DMS53 (cell line): ENCODE measurements around the gene AHNAK2.

Source experiments
- DNase-seq: peaks from one replicate; lab custom pipeline; 2025; lab: John Stamatoyannopoulos, UW

Gene AHNAK2

GRCh38 chr14:104986487-104987164 lies 8.5 kb upstream of the AHNAK2 start:
- DNase-seq: no peak

- DNase-seq: peak; percentile 96
Observed at GRCh38 chr14:104985675-104986486, 7.7 kb upstream of the AHNAK2 start, which contains the start of gene CLBA1. TSS of gene CLBA1 (plus strand) at chr14:104985788. CDS start at chr14:104986432, 644 bp downstream.

GRCh38 chr14:104984056-104984894 lies 6.1 kb upstream of the AHNAK2 start:
- no peak for DNase-seq

- DNase-seq: no peak
Observed at GRCh38 chr14:104983231-104983721, 5.1 kb upstream of the AHNAK2 start.

- no peak for DNase-seq
Observed at GRCh38 chr14:104982548-104983230, 4.5 kb upstream of the AHNAK2 start.

- no peak for DNase-seq
Observed at GRCh38 chr14:104981699-104982541, 3.7 kb upstream of the AHNAK2 start.

GRCh38 chr14:104980611-104981531 lies 2.7 kb upstream of the AHNAK2 start:
- DNase-seq: no peak

- DNase-seq: peak; percentile 80
Observed at GRCh38 chr14:104979758-104980610, 1.8 kb upstream of the AHNAK2 start.

- DNase-seq: no peak
Observed at GRCh38 chr14:104978746-104979691, 845 bp upstream of the AHNAK2 start.

GRCh38 chr14:104977008-104977680 lies 1.0 kb downstream of the AHNAK2 start:
- DNase-seq: no peak

- peak; percentile 92 for DNase-seq
Observed at GRCh38 chr14:104976198-104977007, 1.8 kb downstream of the AHNAK2 start.

GRCh38 chr14:104975481-104976197 lies 2.5 kb downstream of the AHNAK2 start:
- peak; percentile 24 for DNase-seq

GRCh38 chr14:104974665-104975390 lies 3.3 kb downstream of the AHNAK2 start:
- no peak for DNase-seq

GRCh38 chr14:104974146-104974541 lies 4.0 kb downstream of the AHNAK2 start:
- no peak for DNase-seq
